NOMO-1 (cell line): ENCODE measurements around the gene VPS41.

ENCODE experiments used
- DNase-seq, 2 experiments: peaks; one replicate each; lab custom pipeline; 2025; ENCODE audit not compliant: unreplicated experiment in 2 of 2; lab: John Stamatoyannopoulos, UW

Gene VPS41

DNA sequence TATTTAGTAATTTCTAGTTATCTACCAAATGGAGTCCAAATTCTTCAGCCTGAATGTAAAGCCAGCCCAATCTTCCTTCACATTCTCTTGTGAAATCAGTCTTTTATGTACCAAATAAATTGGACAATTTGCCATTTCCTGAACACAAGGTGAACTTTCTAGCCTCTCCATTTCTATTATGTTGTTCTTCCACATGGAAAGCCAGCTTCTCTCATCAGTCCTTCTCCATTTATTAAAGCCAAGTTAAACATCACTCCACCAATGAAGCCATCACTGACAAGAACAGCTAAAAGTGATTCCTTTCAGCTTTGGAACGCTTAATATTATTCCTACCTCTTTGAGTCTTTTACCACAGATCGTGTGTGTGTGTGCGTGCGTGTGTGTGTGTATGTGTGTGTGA lies 88.4 kb downstream of the VPS41 start:
- DNase-seq = no peak

DNA sequence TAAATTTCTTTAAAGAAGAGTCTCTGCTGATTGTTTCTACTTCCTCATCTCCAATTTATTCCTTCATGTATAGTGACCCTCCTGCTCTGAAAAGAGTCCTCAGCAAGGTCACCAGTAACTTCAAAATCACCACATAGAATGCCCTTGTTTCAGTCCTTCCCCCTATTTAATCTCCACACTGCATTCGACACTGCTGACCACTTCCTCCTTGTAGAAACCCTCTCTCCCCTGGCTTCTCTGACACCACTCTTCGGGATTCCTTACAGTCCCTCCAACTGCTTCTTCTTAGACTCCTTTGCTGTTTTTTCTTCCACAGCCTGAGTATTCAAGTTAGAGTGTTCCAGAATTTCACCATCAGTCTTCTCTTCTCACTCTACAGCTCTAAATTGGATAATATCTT lies 89.5 kb downstream of the VPS41 start:
- no peak for DNase-seq

DNA sequence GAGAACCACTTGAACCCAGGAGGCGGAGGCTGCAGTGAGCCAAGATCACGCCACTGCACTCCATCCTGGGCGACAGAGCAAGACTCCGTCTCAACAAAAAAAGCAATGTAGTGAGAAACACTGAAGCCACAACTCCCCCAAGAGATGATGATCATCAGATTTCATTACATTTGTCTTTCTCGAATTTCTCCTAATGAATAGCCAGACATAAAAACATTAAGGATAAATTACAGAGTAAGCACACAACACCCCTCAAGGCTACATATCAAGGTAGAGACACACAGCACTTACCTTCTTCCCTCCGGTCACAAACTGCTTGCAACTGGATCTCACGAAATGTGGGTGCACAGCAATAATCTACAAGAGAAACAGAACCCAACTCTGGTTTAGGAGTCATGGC lies 91.5 kb downstream of the VPS41 start:
- no peak for DNase-seq

DNA sequence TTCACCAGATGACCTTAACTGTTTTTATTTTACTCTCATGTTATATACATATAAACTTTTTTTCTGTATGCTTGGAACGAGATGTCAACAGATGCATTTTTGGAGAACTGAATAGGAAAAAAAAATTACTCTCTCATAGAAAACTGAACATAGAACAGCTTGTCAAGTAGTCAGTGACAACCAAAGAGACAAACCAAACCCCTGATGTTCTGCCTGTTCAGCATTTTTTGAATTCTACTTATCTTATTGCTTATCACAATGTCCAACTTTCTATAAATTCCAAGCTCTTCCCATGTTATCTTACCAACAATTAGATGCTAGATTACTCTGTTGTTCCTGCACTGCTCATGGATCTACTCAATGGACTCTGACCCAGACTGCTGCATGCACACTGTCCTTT lies 95.2 kb downstream of the VPS41 start:
- no peak for DNase-seq

DNA sequence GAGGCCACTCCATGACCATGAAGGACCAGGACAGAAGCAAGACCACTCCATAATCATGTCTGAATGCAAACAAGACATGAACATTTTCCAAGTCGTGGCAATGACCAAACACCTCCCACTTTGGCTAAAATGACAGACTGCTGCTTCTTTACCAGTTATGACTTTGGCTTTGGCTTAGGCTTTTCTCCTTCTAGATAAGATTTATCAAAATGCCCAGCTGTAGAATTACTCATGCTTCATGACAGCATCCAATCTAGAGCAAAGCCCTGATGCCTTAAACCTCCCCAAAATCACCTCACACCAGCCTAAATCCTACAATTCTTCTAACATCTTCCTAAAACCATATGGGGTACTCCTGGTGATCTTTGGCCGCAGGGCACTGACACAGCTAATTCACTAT lies 102.1 kb downstream of the VPS41 start:
- DNase-seq = no peak

DNA sequence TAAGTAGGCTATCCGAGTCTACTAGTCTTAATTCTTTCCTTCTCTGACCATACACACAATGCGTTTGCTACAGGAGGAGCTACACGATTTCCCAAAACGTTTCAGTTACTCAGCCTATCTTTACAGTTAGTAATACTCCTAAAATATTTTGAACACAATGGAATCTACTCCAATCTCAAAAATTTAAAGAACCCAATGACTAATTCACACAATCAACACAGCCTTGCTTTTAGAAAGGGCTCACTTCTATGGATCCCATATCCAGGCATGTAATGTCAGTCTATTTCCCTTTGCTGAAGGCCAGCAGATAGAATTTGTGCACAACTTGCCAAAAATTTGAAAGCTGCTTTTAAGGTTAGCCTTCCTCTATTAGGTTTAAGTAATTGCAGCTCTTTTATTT lies 107.2 kb downstream of the VPS41 start:
- DNase-seq = no peak

DNA sequence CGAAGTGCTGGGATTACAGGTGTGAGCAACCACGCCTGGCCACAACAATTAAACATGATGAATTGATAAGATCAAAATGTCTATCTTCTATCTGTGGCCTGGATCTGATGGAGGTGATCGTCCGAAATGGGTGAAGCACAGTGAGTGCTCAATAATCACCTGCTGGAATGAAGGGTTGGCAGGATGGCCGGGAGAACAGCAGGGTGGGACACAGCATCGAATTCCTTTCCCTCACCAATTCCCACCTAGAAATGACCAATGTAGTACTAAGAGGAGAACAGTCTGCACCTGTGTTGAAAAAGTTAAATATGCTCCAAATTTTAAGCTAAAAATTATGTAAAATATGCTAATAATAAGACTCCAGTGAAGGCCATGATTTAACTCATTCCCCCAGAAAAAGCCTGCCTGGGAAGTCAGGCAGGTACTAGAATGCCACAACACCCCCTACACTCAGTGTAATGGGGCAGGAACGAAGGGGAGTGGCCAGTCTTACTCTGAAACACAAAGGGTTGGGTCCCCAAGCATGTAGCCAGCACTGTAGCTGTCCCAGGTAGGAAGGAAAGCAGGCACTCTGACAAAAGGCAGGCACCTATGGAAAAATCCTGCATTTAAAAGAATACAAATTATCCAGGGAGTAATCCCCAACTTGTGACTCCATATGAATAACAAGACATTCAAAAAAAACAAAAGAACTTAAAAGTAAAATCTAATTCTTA lies 110.3 kb downstream of the VPS41 start:
- no peak for DNase-seq

DNA sequence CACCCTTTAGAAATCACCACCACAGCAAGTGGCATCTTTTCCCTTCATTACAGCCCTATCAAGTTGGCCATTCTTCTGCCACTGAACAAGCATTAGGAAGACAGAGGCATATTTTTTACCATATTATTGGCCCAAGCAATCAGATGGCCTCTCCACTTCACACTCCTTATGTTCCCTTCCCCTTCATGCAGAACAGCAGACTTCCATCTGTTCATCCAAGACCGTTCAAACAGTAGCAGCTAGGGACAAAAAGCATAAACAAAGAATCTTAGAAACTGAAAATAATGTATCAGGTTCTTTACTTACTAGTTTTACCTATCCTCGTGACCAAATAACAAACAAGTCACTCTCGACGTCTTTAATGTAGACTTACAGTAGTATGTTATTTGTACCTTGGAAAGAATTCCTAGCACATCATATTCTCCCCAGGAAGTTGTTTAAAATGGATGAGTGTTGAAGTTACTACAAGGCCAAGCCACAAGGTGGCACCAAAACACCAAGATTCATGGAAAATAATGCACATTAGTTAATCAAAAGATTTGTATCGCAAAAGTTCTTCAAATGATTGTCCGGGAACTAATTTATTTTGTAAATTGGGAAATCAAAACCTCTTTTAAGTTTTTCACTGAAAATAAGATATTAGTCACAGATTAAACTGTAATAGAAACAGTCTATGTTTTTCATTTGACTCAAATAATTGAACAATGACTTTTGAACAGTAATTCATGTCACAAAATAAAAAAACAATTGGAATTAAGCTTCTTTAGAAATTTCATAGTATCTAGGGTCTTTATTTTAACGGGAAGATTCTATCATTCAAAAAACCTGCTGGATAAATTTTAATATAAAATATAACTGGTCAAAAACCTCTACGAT lies 112.1 kb downstream of the VPS41 start:
- peak in 1 of 2 experiments; percentile 3 for DNase-seq

DNA sequence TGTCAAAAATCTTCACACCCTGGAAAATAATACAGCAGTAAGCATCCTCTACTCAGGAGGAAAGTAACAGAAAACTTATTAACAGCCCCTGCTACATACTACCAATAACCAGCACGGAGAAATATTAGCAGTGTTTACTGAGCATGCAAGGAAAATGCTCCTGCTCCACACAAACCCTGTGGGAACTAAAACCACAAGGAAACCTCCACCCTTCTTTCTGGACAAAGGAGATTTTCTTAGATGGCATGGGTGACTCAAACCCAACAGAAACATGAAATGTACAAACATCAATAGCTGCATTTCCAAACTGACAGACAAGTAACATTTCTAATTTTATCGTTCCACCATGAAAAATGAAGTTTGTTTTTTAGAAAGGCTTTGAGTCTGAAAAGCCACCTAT lies 113.4 kb downstream of the VPS41 start:
- no peak for DNase-seq

DNA sequence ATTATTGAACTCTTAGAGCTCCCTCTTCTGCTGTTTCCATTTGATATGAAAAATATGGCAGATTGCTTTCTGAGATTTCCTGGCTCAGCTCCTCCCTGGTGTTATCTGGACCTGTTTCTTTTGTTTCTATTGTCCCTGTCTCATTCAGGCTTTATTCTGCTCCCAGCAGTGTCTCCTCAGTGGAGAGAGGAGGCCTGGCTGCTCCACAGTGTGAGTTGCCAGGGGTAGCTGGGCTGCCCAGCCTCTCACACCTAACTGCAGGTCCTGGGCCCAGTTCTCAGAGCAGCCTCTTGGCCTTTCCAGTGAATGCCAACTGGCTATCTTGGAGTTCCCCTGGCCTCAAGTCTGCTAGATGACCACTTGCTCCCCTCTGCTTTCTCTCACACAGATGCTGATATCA lies 127.0 kb downstream of the VPS41 start:
- no peak for DNase-seq

DNA sequence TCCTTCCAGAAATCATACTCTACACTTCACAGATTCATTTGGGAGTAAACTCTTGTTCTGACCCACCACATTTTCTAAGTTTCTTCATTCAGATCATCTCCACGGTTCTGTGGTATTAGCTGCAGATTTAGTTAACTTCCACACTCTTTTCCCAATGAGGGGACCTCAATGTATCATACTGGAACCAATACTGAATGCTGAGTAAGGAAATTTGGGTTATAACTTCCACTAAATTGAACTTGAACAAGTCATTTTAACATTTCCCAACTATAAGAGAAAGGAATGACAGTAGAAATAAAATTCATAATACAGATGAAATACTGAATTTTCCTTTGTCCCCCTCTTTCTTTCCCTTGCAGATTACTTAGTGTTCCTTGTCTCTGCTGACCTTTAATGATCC lies 131.4 kb downstream of the VPS41 start:
- DNase-seq = no peak

DNA sequence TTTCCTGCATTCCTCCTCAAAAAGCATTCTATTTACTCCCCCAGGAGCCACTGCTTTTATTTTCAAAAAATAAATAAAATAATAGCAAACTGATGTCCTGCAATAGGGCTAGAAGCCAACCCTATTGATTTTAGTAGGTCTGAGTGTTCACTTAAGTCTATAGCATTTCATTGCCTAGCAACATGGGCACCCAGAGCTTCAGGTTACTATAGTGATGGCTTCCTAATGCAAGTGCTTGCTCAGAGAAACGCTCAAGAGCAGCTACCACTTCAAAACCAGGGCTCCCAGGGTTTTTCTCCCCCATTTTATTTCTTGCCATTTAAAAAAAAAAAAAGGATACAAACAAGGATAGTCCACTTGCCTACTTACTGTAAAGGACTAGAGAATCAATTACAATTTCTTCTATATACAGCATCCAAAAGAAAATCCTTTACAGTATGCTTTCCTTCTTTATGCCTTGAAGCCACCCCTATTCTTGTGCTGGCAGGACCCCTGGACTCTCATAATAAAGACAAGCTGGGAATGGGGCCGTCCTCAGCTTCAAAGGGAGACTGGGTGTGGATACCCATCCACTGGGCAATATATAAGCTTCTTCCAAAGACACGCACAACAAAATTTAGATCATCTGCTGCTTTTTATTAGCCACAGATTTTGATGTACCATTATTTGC lies 133.3 kb downstream of the VPS41 start:
- DNase-seq = no peak

DNA sequence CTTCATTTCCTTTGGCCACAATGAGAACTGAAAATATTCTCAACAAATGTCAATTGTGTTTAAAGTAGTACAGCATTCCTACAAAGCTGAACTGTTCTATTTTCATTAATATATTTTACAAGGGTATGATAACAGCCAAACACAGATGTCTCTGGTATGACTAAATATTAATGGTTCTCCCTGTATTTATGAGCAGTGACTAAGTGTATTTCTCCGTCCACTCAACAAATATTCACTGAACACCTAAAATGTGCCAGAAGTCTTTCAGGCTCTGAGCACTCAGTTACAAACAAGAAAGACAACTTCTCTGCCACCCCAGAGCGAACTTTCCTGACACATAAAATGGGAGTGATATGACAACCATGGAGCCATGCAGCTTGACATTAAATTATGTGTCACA lies 135.6 kb downstream of the VPS41 start:
- no peak for DNase-seq

DNA sequence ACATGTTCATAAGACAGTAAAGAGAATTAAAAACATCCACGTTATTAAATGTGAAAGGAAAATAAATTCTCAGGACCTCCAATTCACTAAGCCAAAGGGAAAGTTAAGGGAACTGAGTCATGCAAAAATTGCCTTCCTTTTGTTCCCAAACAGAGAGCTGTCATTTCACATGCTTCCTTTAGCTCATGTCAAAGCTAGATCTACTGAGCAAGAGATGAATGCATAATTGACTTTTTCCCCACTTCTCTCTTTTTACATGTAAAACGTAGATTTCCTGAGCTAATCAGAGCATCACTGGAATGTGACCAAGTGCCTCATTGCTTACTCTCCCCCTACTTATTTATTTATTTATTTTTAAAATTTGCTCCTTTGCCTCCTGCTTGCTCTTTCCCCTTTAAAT lies 148.8 kb downstream of the VPS41 start:
- no peak for DNase-seq

DNA sequence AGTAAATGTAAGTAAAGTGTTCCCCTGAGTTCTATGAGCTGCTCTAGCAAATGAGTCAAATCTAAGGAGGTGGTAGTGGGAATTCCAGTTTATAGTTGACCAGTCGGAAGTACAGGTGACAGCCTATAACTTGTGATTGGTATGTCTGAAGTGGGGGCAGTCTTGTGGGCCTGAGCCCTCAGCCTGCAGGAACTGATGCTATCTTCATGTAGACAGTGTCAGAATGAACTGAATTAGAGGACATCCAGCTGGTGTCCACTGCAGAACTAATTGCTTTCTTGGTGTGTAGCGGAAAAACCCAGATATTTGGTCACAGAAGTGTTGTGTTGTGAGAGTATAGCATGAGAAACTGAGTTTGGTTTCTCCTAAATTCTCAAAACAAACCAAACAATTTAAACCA lies 150.0 kb downstream of the VPS41 start:
- DNase-seq = no peak

DNA sequence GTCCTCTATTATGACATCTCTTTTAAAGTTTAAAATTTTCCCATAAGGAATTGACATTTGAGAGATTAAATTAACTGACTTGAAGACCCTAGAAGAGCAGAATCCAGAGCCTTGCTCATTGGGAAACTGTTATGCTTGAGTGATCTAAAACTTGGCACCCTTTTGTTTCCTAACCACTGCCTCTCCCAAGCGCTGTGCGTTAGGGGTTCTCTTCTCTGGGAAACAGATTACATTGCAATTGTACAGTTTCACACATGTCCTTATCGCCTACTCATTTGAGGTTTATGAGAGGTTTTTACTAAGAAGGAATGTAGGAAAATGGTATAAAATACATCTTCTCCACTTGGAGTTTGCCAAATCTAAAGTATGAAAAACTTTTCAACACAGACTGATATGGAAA lies 151.1 kb downstream of the VPS41 start:
- no peak for DNase-seq

DNA sequence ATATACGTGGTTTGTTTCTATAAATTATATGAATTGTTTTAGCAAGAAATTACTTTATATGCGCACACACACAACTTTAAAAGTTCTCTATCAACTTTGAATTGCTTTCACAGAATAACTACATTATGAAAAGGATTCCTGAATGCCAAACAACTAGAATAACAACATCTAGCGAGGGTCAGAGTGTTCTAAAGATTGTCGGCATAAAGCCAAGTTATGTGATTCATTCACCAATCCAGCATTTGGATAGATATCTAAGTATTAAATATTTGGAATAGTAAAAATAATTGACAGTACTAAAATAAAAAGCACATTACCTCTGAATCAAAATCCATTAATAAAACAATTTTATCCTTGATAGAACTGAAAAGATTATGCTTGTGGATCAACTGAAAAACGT lies 152.5 kb downstream of the VPS41 start:
- no peak for DNase-seq

DNA sequence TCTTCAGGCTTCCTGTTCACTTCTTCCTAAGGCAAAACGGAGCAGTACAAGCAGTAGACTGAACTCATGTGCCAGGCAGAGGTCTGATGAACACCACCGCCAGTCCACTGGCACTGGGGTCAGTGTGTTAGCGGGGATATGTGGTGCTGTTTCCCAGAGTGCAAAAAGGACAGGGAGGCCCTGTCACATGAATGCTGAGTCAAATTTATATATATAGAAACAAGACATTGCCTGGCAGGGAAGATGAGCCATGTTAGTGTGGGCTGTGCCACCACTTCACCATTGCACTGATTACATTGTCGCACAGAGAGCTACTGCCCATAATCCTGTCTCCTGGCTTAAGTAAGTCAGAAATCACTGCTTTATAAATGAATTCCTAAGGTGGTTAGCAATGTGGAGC lies 155.6 kb downstream of the VPS41 start:
- DNase-seq = no peak

DNA sequence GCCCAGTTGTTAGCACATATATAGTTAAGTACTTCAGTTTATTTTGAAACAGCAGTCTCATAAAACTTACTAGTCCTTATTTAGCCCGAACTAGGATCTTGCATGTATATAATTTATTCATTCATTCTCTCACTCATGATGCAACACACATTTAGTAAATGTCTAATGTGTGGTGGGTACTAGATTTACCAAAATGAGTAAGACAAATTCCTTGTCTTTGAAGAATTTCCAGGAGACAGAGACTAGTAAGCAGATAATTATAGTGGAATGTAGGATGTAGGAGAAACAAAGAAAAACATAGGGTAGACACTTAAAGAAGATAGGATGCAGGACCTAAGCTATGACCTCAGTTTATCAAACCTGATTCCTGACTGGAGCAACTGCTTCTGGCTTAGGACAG lies 157.6 kb downstream of the VPS41 start:
- DNase-seq = no peak

DNA sequence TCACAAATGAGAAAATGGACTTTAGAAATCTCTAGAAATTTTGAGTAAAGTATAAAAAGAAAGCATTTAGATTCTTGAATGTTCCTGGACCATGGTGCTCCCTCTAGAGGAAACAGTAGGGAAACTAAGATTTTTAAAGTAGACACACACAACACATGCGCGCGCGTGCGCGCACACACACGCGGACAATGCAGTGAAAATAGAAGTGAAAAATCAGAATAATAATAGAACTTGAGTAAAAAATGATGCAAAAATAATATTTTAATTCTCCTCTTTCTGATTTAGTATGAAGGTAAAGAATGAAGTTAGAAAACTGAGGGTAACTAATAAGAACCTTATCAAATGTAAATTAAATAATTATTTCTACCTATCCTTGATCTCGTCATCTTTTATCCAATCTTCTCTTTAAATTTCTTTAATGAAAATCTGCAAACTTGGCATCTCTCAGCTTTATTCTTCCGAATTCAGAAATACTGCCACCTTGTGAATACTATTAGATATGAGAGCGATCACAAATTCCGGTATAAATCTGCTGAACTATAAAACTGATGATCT lies 160.9 kb downstream of the VPS41 start:
- DNase-seq = no peak

DNA sequence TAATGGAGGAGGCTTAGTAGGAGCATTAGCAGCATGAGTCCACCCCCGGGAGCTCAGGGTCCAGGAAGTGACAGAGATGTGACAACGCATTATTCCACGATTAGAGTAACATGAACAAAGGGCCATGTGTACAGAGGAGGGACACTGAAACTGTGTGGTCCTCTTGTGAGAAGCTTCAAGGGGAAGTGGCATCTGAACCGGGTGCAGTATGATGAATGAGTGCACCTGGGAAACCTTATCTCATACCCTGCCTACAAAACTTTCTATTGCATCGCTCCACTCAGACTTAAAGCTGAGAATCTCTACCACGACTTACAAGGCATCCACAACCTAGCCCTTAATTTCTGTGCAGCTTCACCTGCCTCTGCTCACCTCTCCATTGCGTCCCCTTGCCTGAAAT lies 162.6 kb downstream of the VPS41 start:
- DNase-seq = no peak

DNA sequence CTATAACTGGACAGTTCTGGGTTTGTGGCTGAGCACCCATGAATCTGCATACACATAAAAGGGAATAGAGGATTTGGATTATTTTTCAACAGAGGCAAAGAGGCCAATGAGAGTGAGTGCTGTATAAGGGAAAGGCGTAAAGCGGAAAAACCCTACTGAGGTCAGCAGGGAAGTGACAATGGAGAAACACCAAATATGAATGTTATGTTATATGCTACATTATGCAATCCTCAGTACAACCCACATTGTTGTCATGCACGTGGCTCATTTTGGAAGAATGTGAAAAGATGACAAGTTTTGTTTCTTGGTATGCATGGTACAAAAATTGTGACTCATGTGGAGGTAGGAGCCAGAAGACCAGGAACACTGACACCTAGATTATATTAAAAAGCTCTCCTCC lies 164.2 kb downstream of the VPS41 start:
- DNase-seq = no peak
